ENCODE results near the gene ADORA3.

The ADORA3 gene

GRCh38 chr1:111507411-111508201 lies 4.2 kb upstream of the ADORA3 start:
- no peak for DNase-seq (ENCODE audit: low read depth, low spot score)

GRCh38 chr1:111506561-111506960 lies 3.1 kb upstream of the ADORA3 start:
- no peak for DNase-seq (ENCODE audit: low read depth, low spot score)

DNA sequence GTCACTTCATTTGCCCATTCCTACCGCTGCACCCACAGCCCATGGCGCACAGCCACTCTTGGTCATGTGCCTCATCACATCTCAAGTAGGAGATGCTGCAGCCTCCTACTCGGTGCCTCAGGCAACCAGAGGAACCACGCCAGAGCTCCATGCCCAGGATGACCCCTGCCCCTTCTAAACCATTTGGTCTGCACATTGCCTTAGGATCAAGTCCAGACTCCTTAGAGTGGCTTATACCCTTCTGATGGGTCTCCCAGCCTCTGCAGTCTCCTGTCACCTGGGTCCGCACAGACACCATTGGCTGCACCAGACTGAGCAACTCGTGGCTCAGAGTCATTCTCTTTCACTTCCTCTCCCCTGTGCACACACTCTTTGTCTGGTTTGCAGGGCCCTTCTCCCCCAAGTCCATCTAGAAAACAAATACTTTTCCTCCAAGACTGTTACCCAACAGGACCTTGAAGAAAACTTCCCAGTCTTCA lies 2.2 kb upstream of the ADORA3 start:
- no peak for DNase-seq (ENCODE audit: low read depth, low spot score)

GRCh38 chr1:111504097-111504496 lies 664 bp upstream of the ADORA3 start:
- no peak for DNase-seq (ENCODE audit: low read depth, low spot score)

DNA sequence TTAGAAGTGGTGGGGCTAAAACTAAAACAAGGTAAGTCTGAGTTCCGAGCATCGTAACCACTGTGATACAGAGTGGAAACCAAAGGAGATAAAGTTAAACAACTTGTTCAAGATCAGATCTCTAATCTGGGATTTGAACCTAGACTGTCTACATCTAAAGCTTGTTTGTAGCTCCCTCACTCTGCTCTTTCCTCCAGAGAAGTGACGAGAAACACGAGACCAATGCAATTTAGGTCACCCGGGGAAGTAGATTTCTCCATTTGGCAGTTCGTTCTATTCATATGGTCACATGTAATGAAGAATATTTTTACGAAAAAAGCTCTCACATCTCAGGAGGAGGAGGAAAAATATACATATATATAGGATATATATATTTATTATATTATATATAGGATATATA lies 1.8 kb downstream of the ADORA3 start:
- no peak for DNase-seq (ENCODE audit: low read depth, low spot score)

- no peak for DNase-seq (ENCODE audit: low read depth, low spot score)
Observed at GRCh38 chr1:111499026-111499785, 4.2 kb downstream of the ADORA3 start.

- no peak for DNase-seq (ENCODE audit: low read depth, low spot score)
Observed at GRCh38 chr1:111497592-111497991, 5.8 kb downstream of the ADORA3 start.

DNA sequence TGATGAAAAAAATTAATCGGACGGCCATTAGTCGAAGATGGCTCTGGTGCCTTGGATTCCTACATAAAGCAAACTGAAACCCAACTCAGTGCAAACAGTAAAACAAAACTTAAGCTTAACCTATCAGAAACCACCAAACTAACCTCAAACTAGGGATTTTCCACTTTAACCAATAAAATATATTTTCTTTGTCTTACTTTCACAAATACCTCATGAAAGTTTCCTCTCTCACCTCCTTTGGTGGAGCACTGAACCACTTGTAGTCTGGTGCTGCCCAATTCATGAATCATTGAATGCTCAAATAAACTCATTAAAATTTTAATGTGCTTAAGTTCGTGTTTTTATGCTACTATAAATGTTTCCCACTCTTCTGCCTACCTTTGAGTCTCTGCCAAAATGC lies 7.0 kb downstream of the ADORA3 start:
- no peak for DNase-seq (ENCODE audit: low read depth, low spot score)

DNA sequence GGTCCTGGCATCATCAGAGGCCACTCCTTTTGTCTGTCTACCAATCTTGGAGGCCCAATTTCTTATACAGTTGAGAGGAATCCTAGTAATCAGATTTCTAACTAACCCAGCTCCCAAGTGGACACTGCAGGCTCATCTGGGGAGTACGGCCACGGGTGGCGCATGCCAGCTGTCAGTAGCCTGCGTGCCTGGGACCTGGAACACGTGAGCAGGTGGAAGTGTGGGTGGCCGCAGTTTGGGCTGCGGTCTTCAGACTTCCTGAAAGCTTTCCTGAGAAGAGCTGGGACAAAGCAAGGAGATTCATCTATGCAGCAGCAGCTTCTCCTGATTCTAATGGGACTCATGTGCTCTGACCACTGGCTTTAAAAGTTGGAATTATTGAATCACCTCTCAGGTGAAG lies 12.4 kb downstream of the ADORA3 start:
- no peak for DNase-seq (ENCODE audit: low read depth, low spot score)

DNA sequence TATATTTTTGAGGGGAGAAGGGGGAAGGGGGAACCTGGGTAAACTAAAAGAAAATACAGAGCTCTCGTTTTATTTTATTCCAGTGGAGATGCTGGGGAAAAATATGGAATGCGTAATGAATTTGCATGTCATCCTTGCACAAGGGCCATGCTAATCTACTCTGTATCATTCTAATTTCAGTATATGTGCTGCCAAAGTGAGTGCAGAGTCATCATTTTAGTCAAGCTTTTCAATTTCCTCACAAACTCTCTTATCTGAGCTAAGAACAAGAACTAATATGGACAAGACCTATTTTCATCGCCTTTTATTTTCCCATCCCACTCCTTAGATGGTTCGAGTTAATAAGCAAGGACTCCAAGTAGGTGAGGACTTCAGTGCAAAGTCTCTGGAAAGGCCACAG lies 13.2 kb downstream of the ADORA3 start:
- no peak for DNase-seq (ENCODE audit: low read depth, low spot score)

DNA sequence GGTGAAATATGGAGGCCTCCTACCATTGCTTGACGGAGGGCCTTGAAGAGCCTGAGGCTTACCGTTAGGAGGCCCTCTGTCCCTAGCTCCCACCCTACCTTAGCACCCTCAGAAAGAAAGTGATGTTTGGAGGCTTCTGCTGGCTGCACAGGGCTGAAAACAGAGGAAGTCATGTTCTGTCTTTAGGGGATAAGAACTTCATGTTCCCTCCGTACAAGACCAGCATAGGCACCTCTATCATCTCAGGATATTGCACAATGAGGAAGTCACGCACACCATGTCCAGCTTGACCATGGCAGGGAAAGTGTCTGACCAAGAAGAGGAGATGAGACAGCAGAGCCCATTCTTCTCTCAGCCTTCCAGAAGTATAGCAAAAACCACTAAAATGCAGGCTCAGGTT lies 13.8 kb downstream of the ADORA3 start:
- DNase-seq (ENCODE audit: low read depth, low spot score) = no peak

DNA sequence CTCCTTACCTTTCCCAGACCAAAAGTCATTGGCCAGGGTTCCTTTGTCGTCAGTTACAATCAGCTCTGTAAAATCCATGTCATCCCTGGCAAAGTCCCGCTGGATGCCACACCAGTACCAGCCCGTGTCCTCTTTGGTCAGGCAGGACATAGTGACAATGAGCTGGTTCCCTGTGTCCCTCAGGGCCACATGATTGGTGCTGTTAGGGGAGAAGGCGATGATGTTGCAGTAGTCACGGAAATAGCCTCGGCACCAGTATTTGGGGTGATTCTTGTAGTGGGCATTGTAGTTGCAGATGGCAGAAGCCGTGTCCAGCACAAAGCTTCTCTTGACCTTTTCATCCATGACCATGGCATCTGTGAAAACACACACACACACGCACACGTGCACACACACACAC lies 14.8 kb downstream of the ADORA3 start:
- no peak for DNase-seq (ENCODE audit: low read depth, low spot score)

DNA sequence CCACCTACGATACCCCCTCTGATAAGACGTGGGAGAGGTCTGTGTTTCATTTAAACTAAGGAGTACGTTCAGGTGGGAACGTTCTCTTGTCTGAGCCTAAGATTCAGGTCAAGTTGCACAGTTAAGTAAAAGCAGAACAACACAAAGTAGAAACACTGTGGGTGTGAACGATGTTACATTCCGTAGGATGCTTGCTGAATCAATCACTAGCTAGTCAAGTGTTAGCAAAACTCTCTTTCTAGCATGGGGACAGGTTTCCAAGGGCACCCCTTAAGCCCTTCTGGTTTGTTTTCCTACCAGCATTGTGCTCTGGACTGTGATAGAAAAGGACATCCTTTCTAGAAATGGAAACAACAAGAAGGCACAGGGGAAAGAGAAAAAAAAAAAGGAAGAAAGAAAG lies 16.3 kb downstream of the ADORA3 start:
- DNase-seq (ENCODE audit: low read depth, low spot score) = no peak

DNA sequence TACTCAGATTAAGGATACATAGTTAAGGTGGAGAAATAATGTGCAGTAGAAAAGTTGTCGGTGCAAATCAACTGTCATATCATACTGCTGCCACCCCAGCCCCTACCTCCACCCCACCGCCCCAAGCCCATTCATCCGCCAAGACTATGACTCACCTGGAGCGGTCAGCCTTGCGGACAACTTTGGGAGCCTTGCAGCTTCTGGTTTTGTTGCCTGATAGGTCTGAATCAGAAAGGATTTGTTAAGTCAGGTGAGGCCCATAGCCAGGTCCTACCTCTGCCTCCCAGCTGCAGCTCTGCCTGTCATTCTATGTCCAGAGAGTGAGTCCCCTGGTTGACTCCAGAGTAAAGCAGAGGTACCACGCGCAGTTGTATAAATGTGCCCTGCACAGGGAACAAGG lies 17.0 kb downstream of the ADORA3 start:
- no peak for DNase-seq (ENCODE audit: low read depth, low spot score)

DNA sequence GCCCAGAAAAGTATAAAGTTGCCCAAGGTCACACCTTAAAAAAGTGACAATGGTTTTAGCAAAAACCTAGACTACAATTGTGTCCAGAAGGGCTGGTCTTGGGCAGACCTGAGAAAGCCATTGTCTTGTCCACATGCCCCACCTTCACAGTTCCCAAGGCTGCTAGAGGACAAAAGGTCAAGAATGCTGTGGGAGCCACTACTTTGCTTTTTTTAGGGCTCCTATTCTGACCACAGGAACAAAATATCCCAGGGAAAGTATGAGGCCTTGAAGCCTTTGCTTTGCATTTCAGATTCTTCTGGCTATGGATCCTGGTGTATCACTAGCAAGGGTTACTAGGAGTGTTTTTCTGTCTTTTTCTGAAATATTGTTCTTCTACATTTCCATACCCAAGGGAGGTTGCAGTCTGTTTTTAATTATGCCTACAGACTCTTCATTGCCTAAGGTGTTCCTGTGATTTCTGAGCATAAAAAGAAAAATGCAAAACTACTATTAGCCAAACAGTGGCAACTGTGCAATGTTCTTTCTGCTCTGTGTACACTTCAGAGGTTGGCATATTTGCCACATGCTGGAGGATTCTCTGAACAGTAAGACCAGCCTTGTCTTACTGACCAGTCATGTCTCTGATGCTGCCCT lies 18.9 kb downstream of the ADORA3 start:
- no peak for DNase-seq (ENCODE audit: low read depth, low spot score)

GRCh38 chr1:111483876-111484275 lies 19.6 kb downstream of the ADORA3 start:
- no peak for DNase-seq (ENCODE audit: low read depth, low spot score)

DNA sequence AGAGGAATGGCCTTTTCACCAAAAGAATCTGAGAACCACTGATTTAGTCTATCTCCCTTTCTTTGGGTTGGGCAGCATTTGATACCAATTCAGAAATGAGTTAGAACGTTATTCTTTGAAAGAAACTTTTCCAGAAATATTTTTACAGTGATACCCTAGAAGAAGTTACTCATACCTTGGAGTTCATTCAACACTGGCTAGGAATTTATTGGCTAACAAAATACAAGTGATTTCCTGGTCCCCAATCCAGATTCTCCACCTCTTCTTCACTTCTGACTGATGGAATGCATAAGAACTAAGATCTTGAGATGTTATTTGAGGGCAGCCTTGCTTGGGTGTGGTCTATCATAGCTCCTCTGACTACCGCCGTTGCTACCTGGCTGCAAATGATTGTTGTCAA lies 20.3 kb downstream of the ADORA3 start:
- no peak for DNase-seq (ENCODE audit: low read depth, low spot score)

DNA sequence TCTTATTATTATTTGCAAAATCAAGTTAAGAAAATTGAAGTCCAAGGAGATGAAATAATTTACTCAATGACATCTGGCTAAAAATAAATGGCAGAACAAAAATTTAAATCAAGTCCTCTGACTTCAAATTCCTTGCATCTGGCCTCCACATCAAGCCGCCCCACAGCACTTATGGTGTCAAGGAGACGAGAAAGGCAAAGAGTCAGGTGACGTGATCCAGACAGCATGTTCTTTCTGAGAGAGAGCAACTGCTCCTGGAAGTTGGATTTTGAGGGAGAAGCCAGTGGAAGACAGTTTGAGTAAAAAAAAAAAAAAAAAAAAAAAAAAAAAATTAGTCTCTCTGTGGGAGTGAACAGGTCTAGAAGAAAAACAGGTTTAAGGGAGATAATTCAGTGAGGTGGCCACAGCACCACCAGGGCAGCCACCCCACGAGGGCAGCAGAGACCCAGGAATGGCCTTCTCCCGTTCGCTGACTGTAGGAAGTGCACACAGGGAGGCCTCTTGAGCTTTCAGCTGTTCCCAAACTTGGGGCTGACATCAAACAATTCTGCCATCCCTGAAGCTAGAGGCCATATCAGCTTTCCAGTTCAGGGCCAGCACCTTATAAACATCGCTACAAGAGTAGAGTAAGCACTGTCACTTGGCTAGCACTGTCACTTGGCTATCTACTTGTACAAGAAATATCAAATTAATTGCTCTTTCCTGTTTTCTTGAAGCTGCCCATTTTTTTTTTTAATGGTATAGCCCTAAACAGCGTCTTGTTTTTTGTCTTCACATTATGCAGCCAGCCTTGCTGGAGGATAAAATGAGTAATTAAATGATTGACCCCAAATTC lies 21.8 kb downstream of the ADORA3 start:
- no peak for DNase-seq (ENCODE audit: low read depth, low spot score)

GRCh38 chr1:111480674-111481073 lies 22.8 kb downstream of the ADORA3 start:
- DNase-seq (ENCODE audit: low read depth, low spot score) = no peak

DNA sequence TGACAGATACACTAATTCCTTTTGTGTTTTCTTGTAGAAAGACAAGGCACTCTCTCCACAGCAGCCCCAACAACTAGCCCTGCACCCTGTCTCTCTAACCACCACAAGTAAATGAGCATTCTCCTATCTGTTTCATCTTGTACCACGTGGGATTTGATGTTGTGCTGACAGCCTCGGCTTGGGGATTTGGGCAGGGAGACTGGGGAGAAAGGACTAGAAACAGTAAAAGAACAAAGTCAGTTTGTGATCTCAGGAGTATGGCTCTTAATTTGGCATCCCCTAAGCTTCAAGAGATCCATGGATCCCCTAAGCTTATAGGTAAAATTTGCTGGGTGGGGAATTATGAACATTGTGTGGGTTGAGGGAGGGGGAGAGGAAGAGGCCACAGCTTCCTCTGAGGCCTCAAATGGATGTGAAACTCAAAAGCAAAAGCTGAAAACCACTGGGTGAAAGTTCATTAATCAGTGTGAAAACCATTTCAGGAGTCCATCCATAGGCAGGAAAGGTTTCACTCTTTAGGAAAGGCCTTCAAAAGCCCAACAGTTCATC lies 26.6 kb downstream of the ADORA3 start:
- no peak for DNase-seq (ENCODE audit: low read depth, low spot score)

GRCh38 chr1:111476214-111476613 lies 27.2 kb downstream of the ADORA3 start:
- DNase-seq (ENCODE audit: low read depth, low spot score) = no peak
